Activated naive CD8-positive, alpha-beta T cell treated with anti-CD3 and anti-CD28 coated beads, Interleukin-2, amount 50 U/mL, for 16 hours (primary cell): ENCODE measurements around the gene ARHGEF6.
"Not testable (repeated sequence)": the region's sequence is repeated elsewhere in the genome, so short reads cannot be mapped to it uniquely, and the experiment has no call there.

Source experiments
- DNase-seq: peaks from one replicate; pipeline ENCODE4 v3.0.0-alpha.2; 2020; ENCODE audit warnings: low read depth, low spot score

Gene ARHGEF6

GRCh38 chrX:136780763-136781162, at the start of gene ARHGEF6:
Gene ARHGEF6 (minus strand): TSS chrX:136780932. CDS start chrX:136780882, 50 bp downstream.
- no peak for DNase-seq

- DNase-seq, result no peak
These were observed 48.7 kb upstream of the ARHGEF6 start for GRCh38 chrX:136829413-136829812.

GRCh38 chrX:136828830-136829229, 48.1 kb upstream of the ARHGEF6 start:
- DNase-seq, result no peak

GRCh38 chrX:136827026-136827425, 46.3 kb upstream of the ARHGEF6 start:
- no peak for DNase-seq

GRCh38 chrX:136825771-136826170, 45.0 kb upstream of the ARHGEF6 start:
- no peak for DNase-seq

GRCh38 chrX:136823175-136823574, 42.4 kb upstream of the ARHGEF6 start:
- DNase-seq, result no peak

GRCh38 chrX:136822337-136823095, 41.8 kb upstream of the ARHGEF6 start:
- no peak for DNase-seq

- DNase-seq, result not testable (repeated sequence)
These were observed 39.0 kb upstream of the ARHGEF6 start for GRCh38 chrX:136819756-136820155.

GRCh38 chrX:136819031-136819703, 38.4 kb upstream of the ARHGEF6 start:
- no peak for DNase-seq

- DNase-seq, result no peak
These were observed 36.2 kb upstream of the ARHGEF6 start for GRCh38 chrX:136816975-136817374.

- DNase-seq, result no peak
These were observed 34.4 kb upstream of the ARHGEF6 start for GRCh38 chrX:136814847-136815750.

- DNase-seq, result no peak
These were observed 31.6 kb upstream of the ARHGEF6 start for GRCh38 chrX:136812286-136812685.

- DNase-seq, result no peak
These were observed 29.8 kb upstream of the ARHGEF6 start for GRCh38 chrX:136810493-136810892.

GRCh38 chrX:136806891-136807410, 26.2 kb upstream of the ARHGEF6 start:
- no peak for DNase-seq

GRCh38 chrX:136802515-136802914, 21.8 kb upstream of the ARHGEF6 start:
- DNase-seq, result no peak

GRCh38 chrX:136797787-136798186, 17.1 kb upstream of the ARHGEF6 start:
- DNase-seq, result no peak

- not testable (repeated sequence) for DNase-seq
These were observed 14.4 kb upstream of the ARHGEF6 start for GRCh38 chrX:136795132-136795531.

- DNase-seq, result not testable (repeated sequence)
These were observed 13.9 kb upstream of the ARHGEF6 start for GRCh38 chrX:136794660-136795059.

GRCh38 chrX:136794080-136794479, 13.3 kb upstream of the ARHGEF6 start:
- DNase-seq, result no peak

GRCh38 chrX:136789856-136790255, 9.1 kb upstream of the ARHGEF6 start:
- no peak for DNase-seq

GRCh38 chrX:136784231-136784630, 3.5 kb upstream of the ARHGEF6 start:
- no peak for DNase-seq

GRCh38 chrX:136783159-136783558, 2.4 kb upstream of the ARHGEF6 start:
- no peak for DNase-seq
